IMR-90 (cell line): ENCODE measurements around the gene RHO. TPM values are rescaled to one million over a fixed set of nuclear protein-coding genes. Genes with fewer than 3 reads are reported as not detected.

Experiments used
- ATAC-seq: fragments of 200-7000 bp; cut with Tn5 transposase; 2 replicates; pipeline ENCODE4 v1.9.1; 2020; ENCODE audit warnings: low read depth, mild to moderate bottlenecking, moderate library complexity
- BruUV-seq: library from RNA; stranded (reverse); fragments of 400-500 nt; replicated peaks from 2 replicates; lab custom pipeline; 2021; lab: Mats Ljungman, UMichigan
- CTCF ChIA-PET: fragments of 300-600 bp; formaldehyde crosslinking; extraction: SDS; loops from one replicate; lab custom pipeline; 2021; ENCODE audit warnings: antibody characterized with exemption; lab: Yijun Ruan, JAX
- POLR2A ChIA-PET: fragments of 300-600 bp; sonication (Branson Sonifier 250); formaldehyde crosslinking; loops from one replicate; lab custom pipeline; 2022; ENCODE audit warnings: antibody characterized with exemption; ENCODE audit not compliant: unreplicated experiment; lab: Charles Lee
- DNase-seq: peaks from one replicate; pipeline ENCODE4 v3.0.0; 2013
- H2AFZ ChIP-seq: replicated peaks from 2 replicates; pipeline ENCODE3; 2013; ENCODE audit warnings: low read length, mild to moderate bottlenecking; ENCODE audit not compliant: poor library complexity
- H2AK5ac ChIP-seq: 2 replicates; pipeline ENCODE4 v1.6.1; 2013; ENCODE audit warnings: low read depth, low read length, inconsistent platforms
- H2AK9ac ChIP-seq: replicated peaks from 2 replicates; pipeline ENCODE3; 2013; ENCODE audit warnings: mild to moderate bottlenecking, low read depth, low read length, moderate library complexity; ENCODE audit not compliant: poor library complexity
- H2BK120ac ChIP-seq: 2 replicates; pipeline ENCODE4 v1.6.1; 2013; ENCODE audit warnings: low read depth, low read length, inconsistent platforms
- H2BK15ac ChIP-seq: 3 replicates; pipeline ENCODE4 v1.6.1; 2013; ENCODE audit warnings: low read depth, low read length, inconsistent platforms
- H2BK20ac ChIP-seq: 2 replicates; pipeline ENCODE4 v1.6.1; 2013; ENCODE audit warnings: low read depth, mild to moderate bottlenecking, inconsistent platforms, low read length, moderate library complexity
- H2BK5ac ChIP-seq: 2 replicates; pipeline ENCODE4 v1.6.1; 2013; ENCODE audit warnings: mild to moderate bottlenecking, low read depth, low read length, inconsistent platforms; ENCODE audit not compliant: poor library complexity, severe bottlenecking
- H3K14ac ChIP-seq: replicated peaks from 2 replicates; pipeline ENCODE4 v1.6.1; 2013; ENCODE audit warnings: low read depth, low read length, inconsistent platforms
- H3K18ac ChIP-seq: 2 replicates; pipeline ENCODE4 v1.6.1; 2013; ENCODE audit warnings: low read depth, low read length, control low read depth
- H3K23ac ChIP-seq: 2 replicates; pipeline ENCODE4 v1.6.1; 2013; ENCODE audit warnings: low read depth, low read length, inconsistent platforms
- H3K27ac ChIP-seq: 2 replicates; pipeline ENCODE4 v1.5.1; 2013; ENCODE audit warnings: mild to moderate bottlenecking, control low read depth, low read length; ENCODE audit not compliant: insufficient read depth
- H3K27me3 ChIP-seq: 2 replicates; pipeline ENCODE4 v1.6.1; 2013; ENCODE audit warnings: low read length; ENCODE audit not compliant: control insufficient read depth, insufficient read depth
- H3K36me3 ChIP-seq: 2 replicates; pipeline ENCODE4 v1.6.1; 2013; ENCODE audit warnings: low read length, mixed read lengths; ENCODE audit not compliant: control insufficient read depth, insufficient read depth
- H3K4ac ChIP-seq: 2 replicates; pipeline ENCODE4 v1.6.1; 2013; ENCODE audit warnings: low read depth, low read length, inconsistent platforms
- H3K4me1 ChIP-seq: 2 replicates; pipeline ENCODE4 v1.6.1; 2013; ENCODE audit warnings: low read length, mixed read lengths; ENCODE audit not compliant: control insufficient read depth, insufficient read depth
- H3K4me2 ChIP-seq: 2 replicates; pipeline ENCODE4 v1.6.1; 2013; ENCODE audit warnings: low read depth, mild to moderate bottlenecking, control low read depth, low read length, moderate library complexity
- H3K4me3 ChIP-seq: 2 replicates; pipeline ENCODE4 v1.5.1; 2013; ENCODE audit warnings: low read depth, mild to moderate bottlenecking, control low read depth, low read length, moderate library complexity; ENCODE audit not compliant: insufficient read depth
- H3K56ac ChIP-seq: 2 replicates; pipeline ENCODE4 v1.6.1; 2013; ENCODE audit warnings: low read length, inconsistent platforms; ENCODE audit not compliant: insufficient read depth; ENCODE audit errors: extremely low read depth
- H3K79me1 ChIP-seq, 2 experiments: 2 replicates each; pipeline ENCODE4 v1.6.1; 2013; ENCODE audit warnings: low read length in 2 of 2, inconsistent platforms in 1 of 2, low read depth in 1 of 2
- H3K9ac ChIP-seq: 2 replicates; pipeline ENCODE4 v1.6.1; 2013; ENCODE audit warnings: low read depth, low read length, control low read depth
- H3K9me1 ChIP-seq: 2 replicates; pipeline ENCODE4 v1.6.1; 2013; ENCODE audit warnings: low read length, inconsistent platforms; ENCODE audit not compliant: insufficient read depth
- H3K9me3 ChIP-seq: 2 replicates; pipeline ENCODE4 v1.6.1; 2013; ENCODE audit warnings: low read length; ENCODE audit not compliant: control insufficient read depth, insufficient read depth
- H4K20me1 ChIP-seq: 2 replicates; pipeline ENCODE4 v1.6.1; 2013; ENCODE audit warnings: low read length, inconsistent platforms; ENCODE audit not compliant: insufficient read depth
- H4K5ac ChIP-seq: 2 replicates; pipeline ENCODE4 v1.6.1; 2013; ENCODE audit warnings: mild to moderate bottlenecking, low read depth, low read length, control low read depth
- H4K8ac ChIP-seq, 2 experiments: 2 replicates each; pipeline ENCODE4 v1.6.1; 2013; ENCODE audit warnings: low read depth in 2 of 2, low read length in 2 of 2, control low read depth in 1 of 2, inconsistent platforms in 1 of 2
- H4K91ac ChIP-seq: 2 replicates; pipeline ENCODE4 v1.6.1; 2013; ENCODE audit warnings: low read depth, low read length, inconsistent platforms; ENCODE audit not compliant: insufficient read depth
- BHLHE40 ChIP-seq: fragments of 150-350 bp; IDR thresholded peaks from 2 replicates; pipeline ENCODE4 v1.6.1; 2016; ENCODE audit warnings: mild to moderate bottlenecking, low read depth, low read length
- MAFK ChIP-seq: IDR thresholded peaks from 2 replicates; pipeline ENCODE4 v1.6.1; 2012; ENCODE audit warnings: low read depth, low read length, improper control_type of control experiment
- WGBS, 2 experiments: methylation state at CpG; one replicate each; pipeline versions ENCODE4 v1.1.5 to v1.1.7; 2013; ENCODE audit warnings: missing lambda C conversion rate in 2 of 2; ENCODE audit not compliant: insufficient read length in 1 of 2; ENCODE audit errors: extremely low coverage in 2 of 2; 5-methylcytosine and 5-hydroxymethylcytosine counted together
- dilution Hi-C: fragments of 300-500 bp; cut with HindIII; formaldehyde crosslinking; loops from one replicate; pipeline ENCODE4 v1.14.3; 2018; ENCODE audit warnings: low sequenced_read_pairs; ENCODE audit not compliant: unreplicated experiment
- in situ Hi-C: fragments of 300-500 bp; cut with MboI; formaldehyde crosslinking; loops from 3 replicates; pipeline ENCODE4 v1.14.3; 2019; ENCODE audit warnings: low sequenced_read_pairs, inconsistent platforms, mixed read lengths
- intact Hi-C: fragments of 100-400 bp; cut with micrococcal nuclease; formaldehyde crosslinking; loops from 2 replicates; pipeline ENCODE4 v1.10.0; 2022
- polyA plus RNA-seq, 3 experiments: library from polyadenylated mRNA; depleted of rRNA; stranded (reverse); fragments of >200 nt; gene quantifications; 2 replicates each; pipeline ENCODE4 v1.2.3, GENCODE V29; 2012; ENCODE audit warnings: low replicate concordance in 1 of 3
- total RNA-seq: library from RNA; depleted of rRNA; stranded (reverse); fragments of >200 nt; gene quantifications from 2 replicates; pipeline ENCODE4 v1.2.3, GENCODE V29; 2012

The RHO gene
- total and polyA plus RNA-seq, 2 of the 4 experiments (the other 2 are of a cell fraction), result not detected

DNA sequence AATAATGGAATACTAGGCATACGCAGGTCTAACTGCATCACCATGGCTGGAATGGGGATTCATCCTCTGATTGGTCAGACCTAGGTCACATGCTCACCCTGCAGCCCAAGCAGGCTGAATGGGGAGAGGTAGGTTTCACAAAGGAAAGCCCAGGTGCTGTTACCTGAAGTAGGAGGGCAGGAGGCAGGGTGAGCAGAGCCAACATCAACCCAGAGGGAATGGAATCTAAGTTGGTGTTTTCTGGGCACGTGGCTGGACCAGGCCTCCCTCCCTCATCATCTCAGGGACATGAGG lies 7.9 kb downstream of the RHO start:
- ChIA-PET CTCF (no interaction called here), POLR2A (no interaction called here)
- H3K27me3 ChIP-seq, result peaks cover 5% of the 10 kb centered on the region; the same call in 1 of the 2 replicates
- H3K14ac ChIP-seq, result no peak overlapping the region
- H2BK120ac ChIP-seq, result no peak overlapping the region
- H3K27ac ChIP-seq, result no peak overlapping the region
- no peak overlapping the region for H3K56ac ChIP-seq
- H4K5ac ChIP-seq, result no peak overlapping the region
- no peak overlapping the region for H2BK5ac ChIP-seq
- no peak overlapping the region; a peak in 1 of 4 replicates for H4K8ac ChIP-seq
- ATAC-seq (no peak), DNase-seq (no peak)
- no peak overlapping the region for H2BK20ac ChIP-seq
- no peak overlapping the region for H3K4me3 ChIP-seq
- no peak overlapping the region for H2BK15ac ChIP-seq
- H3K9me3 ChIP-seq, result no peaks in the 10 kb centered on the region
- H3K23ac ChIP-seq, result no peak overlapping the region
- H3K79me1 ChIP-seq, result no peaks in the 10 kb centered on the region
- no TSS peak for BruUV-seq
- H3K4ac ChIP-seq, result no peak overlapping the region
- in situ Hi-C loops, result no loop called here
- H2AFZ ChIP-seq, result no peak overlapping the region
- TF ChIP-seq MAFK (0 out of 2 replicates have a peak, but pooled peaks have one; percentile 0), BHLHE40 (no peak)
- no peaks in the 10 kb centered on the region for H3K36me3 ChIP-seq
- H4K20me1 ChIP-seq, result no peaks in the 10 kb centered on the region
- no peak overlapping the region for H2AK9ac ChIP-seq
- H3K18ac ChIP-seq, result no peak overlapping the region
- no peaks in the 10 kb centered on the region for H3K9me1 ChIP-seq
- no peak overlapping the region for H3K9ac ChIP-seq
- no peak overlapping the region for H4K91ac ChIP-seq
- no CpG with 5 or more reads among the region's 2 CpGs for WGBS, 2 experiments
- intact Hi-C loops, result loop anchor here (5.0 kb wide), 1 partner anchor 84 kb away; no protein-coding TSS in a partner anchor
- dilution Hi-C loops, result no loop called here
- H2AK5ac ChIP-seq, result no peak overlapping the region
- peaks cover 3% of the 10 kb centered on the region; the same call in 1 of the 2 replicates for H3K4me1 ChIP-seq
- no peak overlapping the region for H3K4me2 ChIP-seq
